K562 (cell line): ENCODE measurements around the gene FBXO10. TPM values are rescaled to one million over a fixed set of nuclear protein-coding genes. Genes with fewer than 3 reads are reported as not detected.
A peak's percentile ranks its signal among the peaks of the same experiment; 100 is the strongest.

ENCODE experiments used
- ATAC-seq: fragments of 200-7000 bp; cut with Tn5 transposase; 3 replicates; pipeline ENCODE4 v1.9.1; 2020; ENCODE audit warnings: moderate library complexity
- BruUV-seq: library from RNA; stranded (reverse); fragments of 400-500 nt; replicated peaks from 2 replicates; lab custom pipeline; 2021; lab: Mats Ljungman, UMichigan
- CTCF ChIA-PET: fragments of 300-600 bp; formaldehyde crosslinking; extraction: SDS; loops from one replicate; lab custom pipeline; 2021; ENCODE audit warnings: low intra/inter-chr PET ratio; lab: Yijun Ruan, JAX
- POLR2A ChIA-PET: fragments of 300-600, 350-650 bp; sonication (Branson Sonifier 250); formaldehyde crosslinking; extraction: SDS; loops from one replicate; lab custom pipeline; 2021; ENCODE audit warnings: antibody characterized with exemption, inconsistent platforms; lab: Yijun Ruan, JAX
- DNase-seq, 4 experiments: peaks; one replicate each; pipeline versions ENCODE4 v3.0.0 to v3.0.0-alpha.2; 2011 to 2018; ENCODE audit warnings: low spot score in 3 of 4, mixed read lengths in 3 of 4; ENCODE audit errors: extremely low read depth in 1 of 4
- FAIRE-seq: peaks from 2 replicates; lab custom pipeline; 2011; peaks lifted over from hg19 to GRCh38; lab: Jason Lieb, UNC
- H2AFZ ChIP-seq: 2 replicates; pipeline ENCODE4 v1.6.0; 2011; ENCODE audit warnings: low read depth, low read length, control low read depth, inconsistent platforms
- H3K27ac ChIP-seq: fragments of 200-600 bp; 3 replicates; pipeline ENCODE4 v1.8.0; 2011; ENCODE audit warnings: low read depth, mild to moderate bottlenecking, control low read depth, inconsistent platforms, low read length, moderate library complexity, mixed read lengths; ENCODE audit errors: extremely low read depth
- H3K27me3 ChIP-seq, 2 experiments: fragments of 300-600 bp in 1 of 2; 2 replicates in 1 of 2; 3 replicates in 1 of 2; pipeline versions ENCODE4 v1.6.0 to v1.8.0; 2011; ENCODE audit warnings: inconsistent platforms in 2 of 2, low read length in 2 of 2, mild to moderate bottlenecking in 1 of 2, mixed read lengths in 1 of 2, moderate library complexity in 1 of 2; ENCODE audit not compliant: control insufficient read depth in 2 of 2, insufficient read depth in 2 of 2
- H3K36me3 ChIP-seq: fragments of 300-600 bp; 3 replicates; pipeline ENCODE4 v1.8.0; 2011; ENCODE audit warnings: mild to moderate bottlenecking, low read length, inconsistent platforms; ENCODE audit not compliant: control insufficient read depth, insufficient read depth
- H3K4me1 ChIP-seq, 2 experiments: fragments of 200-600 bp in 1 of 2; replicated peaks in 1 of 2; 2 replicates in 1 of 2; 3 replicates in 1 of 2; pipeline versions ENCODE4 v1.5.1 to v1.8.0; 2011; ENCODE audit warnings: inconsistent platforms in 2 of 2, low read length in 2 of 2, mild to moderate bottlenecking in 1 of 2, mixed read lengths in 1 of 2, moderate library complexity in 1 of 2; ENCODE audit not compliant: control insufficient read depth in 2 of 2, insufficient read depth in 2 of 2
- H3K4me2 ChIP-seq: 2 replicates; pipeline ENCODE4 v1.6.1; 2011; ENCODE audit warnings: low read length, control low read depth, inconsistent platforms, mixed read lengths; ENCODE audit not compliant: insufficient read depth
- H3K4me3 ChIP-seq: fragments of 200-600 bp; sonication (generic), shearing (Covaris generic); 2 replicates; pipeline ENCODE4 v1.5.1; 2016; ENCODE audit warnings: control low read depth, inconsistent platforms
- H3K79me2 ChIP-seq: fragments of 200-600 bp; 3 replicates; pipeline ENCODE4 v1.8.0; 2011; ENCODE audit warnings: low read length, inconsistent platforms; ENCODE audit not compliant: control insufficient read depth, insufficient read depth
- H3K9ac ChIP-seq, 2 experiments: 2 replicates each; pipeline versions ENCODE4 v1.6.0 to v1.6.1; 2011; ENCODE audit warnings: low read depth in 2 of 2, low read length in 2 of 2, control low read depth in 1 of 2, inconsistent platforms in 1 of 2, mild to moderate bottlenecking in 1 of 2, mixed read lengths in 1 of 2; ENCODE audit not compliant: insufficient read depth in 1 of 2
- H3K9me1 ChIP-seq: one replicate; pipeline ENCODE4 v1.6.0; 2011; ENCODE audit warnings: inconsistent platforms, mild to moderate bottlenecking, low read length, moderate library complexity; ENCODE audit not compliant: control insufficient read depth, insufficient read depth
- H3K9me3 ChIP-seq: replicated peaks from 2 replicates; pipeline ENCODE4 v1.5.1; 2011; ENCODE audit warnings: low read depth, low read length, inconsistent platforms; ENCODE audit not compliant: control insufficient read depth, insufficient read depth
- H4K20me1 ChIP-seq: replicated peaks from 2 replicates; pipeline ENCODE4 v1.6.1; 2011; ENCODE audit warnings: low read length, inconsistent platforms, mixed read lengths; ENCODE audit not compliant: control insufficient read depth, insufficient read depth
- CEBPG ChIP-seq, 3 experiments: fragments of 200-800 bp in 1 of 3; sonication (Bioruptor generic) in 1 of 3; sonication (generic) in 1 of 3; formaldehyde crosslinking in 1 of 3; IDR thresholded peaks in 2 of 3; conservative IDR thresholded peaks in 1 of 3; 2 replicates each; pipeline versions ENCODE4 v1.6.1 to v1.8.0; 2016 to 2022; ENCODE audit warnings: missing compliant biosample characterization in 2 of 3, missing genetic modification characterization in 2 of 3, mild to moderate bottlenecking in 1 of 3, missing genetic modification reagents in 1 of 3
- MECOM ChIP-seq: fragments of 250-450 bp; sonication (Bioruptor Pico); IDR thresholded peaks from 2 replicates; pipeline ENCODE4 v1.8.0; 2022; ENCODE audit warnings: inconsistent platforms
- WGBS: fragments of 100-300 bp; shearing (Covaris generic); methylation state at CpG from one replicate; pipeline ENCODE4 v1.1.6; 2016; ENCODE audit warnings: low coverage, mixed read lengths; ENCODE audit not compliant: insufficient coverage; ENCODE audit errors: missing lambda C conversion rate; 5-methylcytosine and 5-hydroxymethylcytosine counted together
- in situ Hi-C: fragments of 300-500 bp; cut with MboI; formaldehyde crosslinking; loops from 4 replicates; pipeline ENCODE4 v1.15.0; 2018; ENCODE audit warnings: inconsistent platforms, mixed read lengths
- intact Hi-C: fragments of 100-400 bp; cut with micrococcal nuclease; formaldehyde crosslinking; loops from 2 replicates; pipeline ENCODE4 v1.14.2; 2022
- polyA plus RNA-seq, 8 experiments: library from polyadenylated mRNA; depleted of rRNA in 4 of 8; stranded (reverse) in 5 of 8; unstranded in 3 of 8; fragments of >200 nt; fragmentation: Nextera tagmentation in 2 of 8; fragmentation: Illumina TruSeq in 1 of 8; extraction: Ambion mirVana in 2 of 8; extraction: Trizol in 1 of 8; gene quantifications; 2 replicates each; pipeline versions ENCODE4 v1.2.1 to v1.2.3, GENCODE V29; 2011 to 2014; ENCODE audit warnings: inconsistent platforms in 1 of 8, missing spikeins in 1 of 8
- total RNA-seq, 7 experiments: library from RNA; depleted of rRNA in 6 of 7; stranded (reverse); fragments of >200 nt in 6 of 7; fragmentation: Illumina TruSeq in 2 of 7; extraction: Trizol in 2 of 7; gene quantifications; 2 replicates each; pipeline versions ENCODE4 v1.2.1 to v1.2.3, GENCODE V29; 2011 to 2021; ENCODE audit warnings: low replicate concordance in 1 of 7
- TF ChIP-seq, protein P1 (sequence below), 2 experiments: fragments of 150-350 bp in 1 of 2; IDR thresholded peaks; 2 replicates each; pipeline ENCODE4 v1.6.1; 2012 to 2016; ENCODE audit warnings: low read depth in 2 of 2, low read length in 2 of 2, mild to moderate bottlenecking in 1 of 2, moderate library complexity in 1 of 2
- TF ChIP-seq, protein P2 (sequence below): fragments of 250-450 bp; sonication (Bioruptor Pico); IDR thresholded peaks from 2 replicates; pipeline ENCODE4 v1.5.0; 2022; ENCODE audit warnings: mild to moderate bottlenecking

FBXO10 gene
- total and polyA plus RNA-seq, 9 of the 15 experiments (the other 6 are each of a cell fraction or from before 2014, with no cell fraction given): 0.84 to 9.9 (median 6.0) TPM

DNA sequence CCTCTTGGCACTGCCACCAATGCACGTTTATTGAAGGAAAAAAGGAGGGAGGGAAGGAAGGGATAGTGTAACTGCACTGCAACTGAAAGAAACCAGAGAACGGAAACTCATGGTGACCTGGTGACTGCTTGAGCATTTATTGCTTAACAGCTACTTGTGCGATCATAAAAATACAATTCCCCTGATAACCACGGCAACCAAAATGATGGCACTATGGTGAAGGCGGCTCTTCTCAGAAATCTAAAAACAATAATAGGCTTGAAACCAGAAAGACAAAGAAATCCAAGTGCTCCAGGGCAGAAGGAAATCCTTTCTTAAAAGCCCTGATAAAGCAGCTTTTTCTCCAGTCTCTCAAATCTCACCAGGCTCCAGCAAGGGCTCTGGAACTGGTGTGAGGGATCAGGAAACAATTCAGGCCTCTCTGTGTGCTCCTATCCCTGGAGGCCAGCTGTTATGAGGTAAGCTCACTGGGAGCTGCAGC is 1.9 kb downstream of the FBXO10 start:
- Histone ChIP-seq H3K27ac (no peak overlapping the region), H3K27me3 (no peaks in the 10 kb centered on the region), H3K9me3 (no peaks in the 10 kb centered on the region)
- intact Hi-C loops: no loop called here
- TF ChIP-seq, protein P1, sequence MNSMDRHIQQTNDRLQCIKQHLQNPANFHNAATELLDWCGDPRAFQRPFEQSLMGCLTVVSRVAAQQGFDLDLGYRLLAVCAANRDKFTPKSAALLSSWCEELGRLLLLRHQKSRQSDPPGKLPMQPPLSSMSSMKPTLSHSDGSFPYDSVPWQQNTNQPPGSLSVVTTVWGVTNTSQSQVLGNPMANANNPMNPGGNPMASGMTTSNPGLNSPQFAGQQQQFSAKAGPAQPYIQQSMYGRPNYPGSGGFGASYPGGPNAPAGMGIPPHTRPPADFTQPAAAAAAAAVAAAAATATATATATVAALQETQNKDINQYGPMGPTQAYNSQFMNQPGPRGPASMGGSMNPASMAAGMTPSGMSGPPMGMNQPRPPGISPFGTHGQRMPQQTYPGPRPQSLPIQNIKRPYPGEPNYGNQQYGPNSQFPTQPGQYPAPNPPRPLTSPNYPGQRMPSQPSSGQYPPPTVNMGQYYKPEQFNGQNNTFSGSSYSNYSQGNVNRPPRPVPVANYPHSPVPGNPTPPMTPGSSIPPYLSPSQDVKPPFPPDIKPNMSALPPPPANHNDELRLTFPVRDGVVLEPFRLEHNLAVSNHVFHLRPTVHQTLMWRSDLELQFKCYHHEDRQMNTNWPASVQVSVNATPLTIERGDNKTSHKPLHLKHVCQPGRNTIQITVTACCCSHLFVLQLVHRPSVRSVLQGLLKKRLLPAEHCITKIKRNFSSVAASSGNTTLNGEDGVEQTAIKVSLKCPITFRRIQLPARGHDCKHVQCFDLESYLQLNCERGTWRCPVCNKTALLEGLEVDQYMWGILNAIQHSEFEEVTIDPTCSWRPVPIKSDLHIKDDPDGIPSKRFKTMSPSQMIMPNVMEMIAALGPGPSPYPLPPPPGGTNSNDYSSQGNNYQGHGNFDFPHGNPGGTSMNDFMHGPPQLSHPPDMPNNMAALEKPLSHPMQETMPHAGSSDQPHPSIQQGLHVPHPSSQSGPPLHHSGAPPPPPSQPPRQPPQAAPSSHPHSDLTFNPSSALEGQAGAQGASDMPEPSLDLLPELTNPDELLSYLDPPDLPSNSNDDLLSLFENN (IDR thresholded peaks at IDR 0.05; ENCODE audit: low read depth in 2 of 2, low read length in 2 of 2): no peak
- TF ChIP-seq, protein P2, sequence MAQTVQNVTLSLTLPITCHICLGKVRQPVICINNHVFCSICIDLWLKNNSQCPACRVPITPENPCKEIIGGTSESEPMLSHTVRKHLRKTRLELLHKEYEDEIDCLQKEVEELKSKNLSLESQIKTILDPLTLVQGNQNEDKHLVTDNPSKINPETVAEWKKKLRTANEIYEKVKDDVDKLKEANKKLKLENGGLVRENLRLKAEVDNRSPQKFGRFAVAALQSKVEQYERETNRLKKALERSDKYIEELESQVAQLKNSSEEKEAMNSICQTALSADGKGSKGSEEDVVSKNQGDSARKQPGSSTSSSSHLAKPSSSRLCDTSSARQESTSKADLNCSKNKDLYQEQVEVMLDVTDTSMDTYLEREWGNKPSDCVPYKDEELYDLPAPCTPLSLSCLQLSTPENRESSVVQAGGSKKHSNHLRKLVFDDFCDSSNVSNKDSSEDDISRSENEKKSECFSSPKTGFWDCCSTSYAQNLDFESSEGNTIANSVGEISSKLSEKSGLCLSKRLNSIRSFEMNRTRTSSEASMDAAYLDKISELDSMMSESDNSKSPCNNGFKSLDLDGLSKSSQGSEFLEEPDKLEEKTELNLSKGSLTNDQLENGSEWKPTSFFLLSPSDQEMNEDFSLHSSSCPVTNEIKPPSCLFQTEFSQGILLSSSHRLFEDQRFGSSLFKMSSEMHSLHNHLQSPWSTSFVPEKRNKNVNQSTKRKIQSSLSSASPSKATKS (CRISPR knock-in tag): no peak
- TF ChIP-seq MECOM (CRISPR knock-in tag) (no peak), CEBPG (CRISPR knock-in tag; IDR thresholded peaks at IDR 0.05) (no peak), CEBPG (tag; conservative IDR thresholded peaks at IDR 0.05 in 1 of 2, IDR thresholded peaks at IDR 0.05 in 1 of 2) (0 out of 4 replicates have a peak, but pooled peaks of 1 of the 2 experiments have one; percentile 10)
- TF ChIP-seq, all 486 proteins: peak for 1
- 68% methylated on average over 5 of the region's 5 CpGs for WGBS
- H3K4me2 ChIP-seq: no peak overlapping the region
- H3K4me1 ChIP-seq: no peaks in the 10 kb centered on the region
- in situ Hi-C loops: no loop called here
- no peak for ATAC-seq
- DNase-seq: no peak
- no peaks in the 10 kb centered on the region for H4K20me1 ChIP-seq
- H3K79me2 ChIP-seq: peaks cover 22% of the 10 kb centered on the region; the same call in 1 of the 3 replicates
- CTCF ChIA-PET: no interaction called here
- no peak overlapping the region for H2AFZ ChIP-seq
- no peaks in the 10 kb centered on the region for H3K9me1 ChIP-seq
- peaks cover 38% of the 10 kb centered on the region for H3K36me3 ChIP-seq
- no TSS peak for BruUV-seq
- H3K4me3 ChIP-seq: no peak overlapping the region
- no peak overlapping the region for H3K9ac ChIP-seq
- POLR2A ChIA-PET: interaction anchor here (1.4 to 2.3 kb wide), 3 partner anchors 14 to 17 kb away, joined by 3 to 5 read pairs (median 5); no protein-coding TSS in a partner anchor
- FAIRE-seq: no peak
